Renal cortex interstitium (tissue), 15 donors: ENCODE results near the gene SLC26A3. TPM values are rescaled to one million over a fixed set of nuclear protein-coding genes. Genes with fewer than 3 reads are reported as not detected.
"Not testable (repeated sequence)": the region's sequence is repeated elsewhere in the genome, so short reads cannot be mapped to it uniquely, and the experiment has no call there.

Experiments used
- DNase-seq, 11 donors: peaks; one replicate each; pipeline ENCODE4 v3.0.0-alpha.2; 2013; ENCODE audit warnings: low read depth in 9 of 11, low spot score in 4 of 11; ENCODE audit errors: extremely low read depth in 1 of 11
- long read RNA-seq, 16 experiments: transcript quantifications; one replicate each; lab custom pipeline, GENCODE V29; 2026
- polyA plus RNA-seq, 3 donors: library from polyadenylated mRNA; unstranded; fragments of 120-200 nt; gene quantifications; one replicate each; pipeline ENCODE4 v1.2.1, GENCODE V29; 2013; ENCODE audit not compliant: insufficient read length in 3 of 3

Gene SLC26A3
- polyA plus RNA-seq: under 1 TPM; 0.22 to 0.62 (median 0.39) TPM
- long read RNA-seq, donor 1: 0 reads
- long read RNA-seq, donor 2: 0 reads
- long read RNA-seq, donor 3: 0 reads
- long read RNA-seq, donor 4: 0 reads
- long read RNA-seq, donor 5: 0 reads
- long read RNA-seq, donor 6, partial matches to known transcripts: 0 of 1 reads
- long read RNA-seq, donor 6, other reads (novel, unspliced or antisense): 0 of 1 reads
- long read RNA-seq, donor 7, partial matches to known transcripts: 89 of 132 reads
- long read RNA-seq, donor 7, other reads (novel, unspliced or antisense): 43 of 132 reads
- long read RNA-seq, donor 8: 0 reads
- long read RNA-seq, donor 9, partial matches to known transcripts: 41 of 41 reads
- long read RNA-seq, donor 9, other reads (novel, unspliced or antisense): 0 of 41 reads
- long read RNA-seq, donor 10: 0 reads
- long read RNA-seq, donor 11: 0 reads
- long read RNA-seq, donor 12: 0 reads
- long read RNA-seq, donor 13: 0 reads
- long read RNA-seq, donor 14: 0 reads
- long read RNA-seq, donor 15: 0 reads
- long read RNA-seq, donor 16: 0 reads

DNA sequence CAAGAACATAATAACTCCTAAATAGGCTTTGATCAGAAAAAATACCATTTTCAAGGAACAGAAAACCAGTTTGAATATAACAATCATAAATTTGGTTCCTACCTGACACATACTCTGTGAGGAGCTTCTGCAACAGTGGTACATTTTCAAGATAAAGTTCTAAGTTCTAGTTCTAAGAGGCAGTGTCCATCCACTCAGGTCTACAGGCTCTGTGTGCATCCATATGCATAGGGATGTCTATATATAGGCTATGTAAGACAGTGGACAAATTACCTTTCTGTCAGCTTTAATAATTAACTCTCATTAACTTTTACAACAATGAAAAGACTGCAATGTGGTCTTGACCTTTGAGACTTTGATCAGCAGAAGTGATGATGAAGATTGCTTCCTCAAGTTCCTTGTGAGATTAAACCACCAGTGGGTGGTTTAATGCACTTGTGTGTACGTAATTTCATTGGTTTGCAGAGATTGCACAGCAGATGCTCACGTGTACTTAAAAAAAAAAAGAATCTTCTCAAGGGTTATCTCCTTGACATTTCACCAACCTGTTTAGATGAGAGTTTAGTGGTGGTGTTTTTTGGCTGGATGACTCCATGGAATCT, at the start of gene SLC26A3:
TSS of gene SLC26A3 (minus strand) at position 215 of the 602 bp plus-strand sequence. CDS start 8,714 bp downstream, outside the sequence.
- DNase-seq: no peak

DNA sequence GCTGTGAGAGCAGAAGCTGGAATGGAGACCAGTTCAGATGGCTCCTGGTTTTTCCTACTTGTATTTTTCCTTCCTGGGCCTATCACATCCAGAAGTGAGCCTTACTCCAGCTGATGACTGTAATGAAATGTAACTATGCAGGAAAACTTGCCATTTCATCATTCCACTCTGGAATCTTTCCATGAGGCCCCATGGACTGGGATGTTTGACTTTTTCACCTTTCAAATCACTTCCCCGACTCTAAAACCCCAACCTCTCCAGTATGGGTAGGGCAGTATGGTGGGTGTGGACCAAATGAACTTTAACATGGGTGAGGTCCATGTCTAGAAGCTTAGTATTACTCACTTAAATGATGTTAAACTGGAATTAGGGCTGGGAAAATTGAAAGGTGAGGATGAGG, 47.6 kb upstream of the SLC26A3 start:
- no peak for DNase-seq

DNA sequence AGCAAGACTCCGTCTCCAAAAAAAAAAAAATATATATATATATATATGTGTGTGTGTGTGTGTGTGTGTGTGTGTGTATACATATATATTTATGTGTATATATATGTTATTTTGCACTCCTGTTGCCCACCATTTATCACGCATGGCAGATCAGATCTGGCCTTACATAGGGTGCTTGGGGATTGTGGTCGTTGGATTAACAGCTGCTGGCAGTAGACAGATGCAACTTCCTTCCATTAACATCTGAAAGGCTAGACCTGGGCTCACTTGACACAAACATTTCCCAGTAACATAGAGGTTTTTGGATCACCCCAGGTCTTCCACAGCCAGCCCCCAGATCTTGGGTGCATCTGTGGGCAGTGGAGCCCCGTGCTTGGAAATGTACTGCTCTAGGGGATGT, 47.2 kb upstream of the SLC26A3 start:
- DNase-seq: no peak

DNA sequence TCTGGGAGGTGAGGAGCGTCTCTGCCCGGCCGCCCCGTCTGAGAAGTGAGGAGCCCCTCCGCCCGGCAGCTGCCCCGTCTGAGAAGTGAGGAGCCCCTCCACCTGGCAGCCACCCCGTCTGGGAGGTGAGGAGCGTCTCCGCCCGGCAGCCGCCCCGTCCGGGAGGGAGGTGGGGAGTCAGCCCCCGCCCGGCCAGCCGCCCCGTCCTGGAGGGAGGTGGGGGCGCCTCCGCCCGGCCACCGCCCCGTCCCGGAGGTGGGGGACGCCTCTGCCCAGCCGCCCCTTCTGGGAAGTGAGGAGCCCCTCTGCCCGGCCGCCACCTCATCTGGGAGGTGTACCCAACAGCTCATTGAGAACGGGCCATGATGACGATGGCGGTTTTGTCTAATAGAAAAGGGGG, 45.2 kb upstream of the SLC26A3 start:
- not testable (repeated sequence) for DNase-seq

DNA sequence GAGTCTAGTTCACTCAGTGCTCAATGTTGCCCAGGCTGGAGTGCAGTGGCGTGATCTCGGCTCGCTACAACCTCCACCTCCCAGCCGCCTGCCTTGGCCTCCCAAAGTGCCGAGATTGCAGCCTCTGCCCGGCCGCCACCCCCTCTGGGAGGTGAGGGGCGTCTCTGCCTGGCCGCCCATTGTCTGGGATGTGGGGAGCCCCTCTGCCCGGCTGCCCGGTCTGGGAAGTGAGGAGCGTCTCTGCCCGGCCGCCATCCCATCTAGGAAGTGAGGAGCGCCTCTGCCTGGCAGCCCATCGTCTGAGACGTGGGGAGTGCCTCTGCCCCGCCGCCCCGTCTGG, 44.8 kb upstream of the SLC26A3 start:
- not testable (repeated sequence) for DNase-seq

GRCh38 chr7:107847168-107847835, 44.3 kb upstream of the SLC26A3 start:
- DNase-seq: no peak

- no peak for DNase-seq
Observed at GRCh38 chr7:107846324-107846723, 43.3 kb upstream of the SLC26A3 start.

GRCh38 chr7:107843184-107843583, 40.2 kb upstream of the SLC26A3 start:
- no peak for DNase-seq

GRCh38 chr7:107842213-107842612, 39.2 kb upstream of the SLC26A3 start:
- DNase-seq: no peak

- DNase-seq: no peak
Observed at GRCh38 chr7:107838816-107839565, 36.0 kb upstream of the SLC26A3 start.

GRCh38 chr7:107838024-107838601, 35.1 kb upstream of the SLC26A3 start:
- DNase-seq: no peak

- DNase-seq: no peak
Observed at GRCh38 chr7:107837145-107837512, 34.1 kb upstream of the SLC26A3 start.

GRCh38 chr7:107836237-107837144, 33.5 kb upstream of the SLC26A3 start:
- DNase-seq: no peak

DNA sequence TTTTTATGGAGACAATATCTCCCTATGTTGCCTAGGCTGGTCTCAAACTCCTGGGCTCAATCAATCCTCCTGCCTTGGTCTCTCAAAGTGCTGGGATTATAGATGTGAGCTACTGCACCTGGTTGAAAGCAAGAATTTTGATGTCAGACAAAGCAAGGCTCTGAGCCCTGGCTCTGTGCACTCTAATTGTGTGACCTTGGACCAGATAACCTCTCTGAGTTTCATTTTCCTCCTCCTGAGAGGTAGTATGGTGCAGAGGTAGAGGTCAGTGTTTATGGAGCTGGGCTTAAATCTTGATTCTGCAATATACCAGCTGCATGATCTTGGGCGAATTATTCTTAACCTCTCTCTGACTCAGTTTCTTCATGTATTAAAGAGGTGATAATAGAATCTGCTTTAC, 31.4 kb upstream of the SLC26A3 start:
- DNase-seq: no peak

GRCh38 chr7:107833684-107834106, 30.7 kb upstream of the SLC26A3 start:
- DNase-seq: no peak

DNA sequence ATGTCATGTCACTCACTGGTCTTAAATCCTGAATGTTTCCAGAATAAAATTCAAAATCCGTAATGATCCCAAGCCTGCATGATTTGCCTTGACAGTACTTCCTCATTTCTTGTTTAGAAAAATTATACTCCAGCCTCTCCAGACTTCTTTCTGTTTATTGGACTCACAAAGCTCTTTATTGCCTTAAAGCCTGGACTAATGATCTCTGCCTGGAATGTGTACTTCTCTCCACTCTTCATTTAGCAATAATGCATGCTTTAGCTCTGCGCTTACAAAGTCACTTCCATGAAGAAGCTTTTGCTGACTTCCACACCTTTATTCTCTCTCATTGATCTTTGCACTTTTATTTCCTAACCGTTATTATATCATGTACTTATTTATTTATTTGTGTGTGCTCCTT, 27.4 kb upstream of the SLC26A3 start:
- no peak for DNase-seq

DNA sequence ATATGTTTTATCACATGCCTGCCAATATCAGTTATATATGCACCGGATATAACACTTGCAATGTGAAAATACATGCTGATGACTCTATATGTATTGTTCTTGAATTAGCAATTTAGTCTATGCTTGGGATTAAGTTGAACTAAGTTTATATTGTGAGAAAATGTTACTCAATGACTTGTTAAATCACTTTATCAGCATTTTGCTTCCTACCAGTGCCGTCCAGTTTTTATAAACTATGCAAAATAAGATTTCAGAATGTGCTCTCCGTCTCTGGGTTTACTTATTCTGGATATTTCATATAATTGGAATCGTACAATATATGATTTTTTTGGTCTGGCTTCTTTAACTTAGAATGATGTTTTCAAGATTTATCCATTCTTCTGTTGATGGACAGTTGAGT, 25.5 kb upstream of the SLC26A3 start:
- DNase-seq: no peak

- no peak for DNase-seq
Observed at GRCh38 chr7:107827501-107827900, 24.5 kb upstream of the SLC26A3 start.
